Measurements from ENCODE around the gene DRICH1. TPM values are rescaled to one million over a fixed set of nuclear protein-coding genes. Genes with fewer than 3 reads are reported as not detected.
A peak's percentile ranks its signal among the peaks of the same experiment; 100 is the strongest.
"Not testable (repeated sequence)": the region's sequence is repeated elsewhere in the genome, so short reads cannot be mapped to it uniquely, and the experiment has no call there.

DRICH1 gene
- total RNA-seq, result under 1 TPM in 5 of 8 experiments, not detected in 3; 0.11 to 0.94 (median 0.36) TPM

- ATAC-seq (replicated peaks in 6 of 8), result no peak
- 20 to 56% methylated on average over 1 to 2 of the region's 2 CpGs; no CpG with 5 or more reads in 8 of the 10 experiments for WGBS, 10 experiments
- Histone ChIP-seq H3K4me1 (replicated peaks in 1 of 2) (no peaks in the 10 kb centered on the region), H3K4me3 (no peak within 1 kb of the TSS), H3K27ac (no peak within 1 kb of the TSS)
- in situ Hi-C loops (cut with MboI; ENCODE audit: low pct_unique_long_range_greater_than_20kb in 2 of 9, low sequenced_read_pairs in 9 of 9, unreplicated experiment in 9 of 9), result no loop called here
Measured at GRCh38 chr22:23632178-23632577, at the start of gene DRICH1. DRICH1 (minus strand) TSS chr22:23632321; CDS start chr22:23632023, 298 bp downstream.

- Histone ChIP-seq H3K27ac (no peak overlapping the region), H3K4me3 (no peak overlapping the region), H3K4me1 (replicated peaks in 1 of 2) (peaks cover 0 to 5% of the 10 kb centered on the region in 2 donors)
- WGBS, 10 experiments, result 100% methylated on average over 1 of the region's 5 CpGs; no CpG with 5 or more reads in 7 of the 10 experiments
- ATAC-seq (replicated peaks in 6 of 8), result no peak
- in situ Hi-C loops (cut with MboI; ENCODE audit: low pct_unique_long_range_greater_than_20kb in 2 of 9, low sequenced_read_pairs in 9 of 9, unreplicated experiment in 9 of 9), result no loop called here
Measured at GRCh38 chr22:23681026-23681809, 49.1 kb upstream of the DRICH1 start.

GRCh38 chr22:23678133-23678532 is 46.0 kb upstream of the DRICH1 start:
- 48 to 95% (median 80%) methylated on average over 2 to 4 of the region's 6 CpGs; no CpG with 5 or more reads in 5 of the 10 experiments for WGBS, 10 experiments
- no peak for ATAC-seq (replicated peaks in 6 of 8)
- H3K4me1 ChIP-seq (replicated peaks in 1 of 2), result peaks cover 0 to 5% of the 10 kb centered on the region in 2 donors
- in situ Hi-C loops (cut with MboI; ENCODE audit: low pct_unique_long_range_greater_than_20kb in 2 of 9, low sequenced_read_pairs in 9 of 9, unreplicated experiment in 9 of 9), result no loop called here
- H3K4me3 ChIP-seq, result no peak overlapping the region
- no peak overlapping the region for H3K27ac ChIP-seq

- in situ Hi-C loops (cut with MboI; ENCODE audit: low pct_unique_long_range_greater_than_20kb in 2 of 9, low sequenced_read_pairs in 9 of 9, unreplicated experiment in 9 of 9), result no loop called here
- H3K4me3 ChIP-seq, result no peak overlapping the region
- 50% methylated on average over 1 of the region's 6 CpGs; no CpG with 5 or more reads in 9 of the 10 experiments for WGBS, 10 experiments
- peaks cover 0 to 5% of the 10 kb centered on the region in 2 donors for H3K4me1 ChIP-seq (replicated peaks in 1 of 2)
- no peak overlapping the region for H3K27ac ChIP-seq
- peak in 1 of 8 experiments; percentile 30 for ATAC-seq (replicated peaks in 6 of 8)
Measured at GRCh38 chr22:23677701-23677995, 45.5 kb upstream of the DRICH1 start.

GRCh38 chr22:23676841-23677700 is 45.0 kb upstream of the DRICH1 start:
- in situ Hi-C loops (cut with MboI; ENCODE audit: low pct_unique_long_range_greater_than_20kb in 2 of 9, low sequenced_read_pairs in 9 of 9, unreplicated experiment in 9 of 9); H3K27ac ChIP-seq; H3K4me3 ChIP-seq; H3K4me1 ChIP-seq (replicated peaks in 1 of 2); ATAC-seq (replicated peaks in 6 of 8): not testable (repeated sequence)
- WGBS, 10 experiments, result 92 to 100% (median 100%) methylated on average over 1 to 2 of the region's 12 CpGs; no CpG with 5 or more reads in 5 of the 10 experiments

GRCh38 chr22:23675502-23676415 is 43.6 kb upstream of the DRICH1 start:
- ATAC-seq (replicated peaks in 6 of 8), result peak in 2 of 8 experiments; percentile 32 to 41
- H3K4me1 ChIP-seq (replicated peaks in 1 of 2), result peaks cover 0 to 5% of the 10 kb centered on the region in 2 donors
- H3K4me3 ChIP-seq, result no peak overlapping the region
- WGBS, 10 experiments, result 40 to 100% (median 80%) methylated on average over 1 to 3 of the region's 17 CpGs; no CpG with 5 or more reads in 5 of the 10 experiments
- in situ Hi-C loops (cut with MboI; ENCODE audit: low pct_unique_long_range_greater_than_20kb in 2 of 9, low sequenced_read_pairs in 9 of 9, unreplicated experiment in 9 of 9), result no loop called here
- H3K27ac ChIP-seq, result no peak overlapping the region

GRCh38 chr22:23674886-23675501 is 42.9 kb upstream of the DRICH1 start:
- in situ Hi-C loops (cut with MboI; ENCODE audit: low pct_unique_long_range_greater_than_20kb in 2 of 9, low sequenced_read_pairs in 9 of 9, unreplicated experiment in 9 of 9); ATAC-seq (replicated peaks in 6 of 8); H3K4me1 ChIP-seq (replicated peaks in 1 of 2); H3K27ac ChIP-seq; H3K4me3 ChIP-seq: not testable (repeated sequence)
- WGBS, 10 experiments, result 40 to 100% (median 96%) methylated on average over 1 to 4 of the region's 6 CpGs; no CpG with 5 or more reads in 7 of the 10 experiments

GRCh38 chr22:23673826-23674690 is 41.9 kb upstream of the DRICH1 start:
- in situ Hi-C loops (cut with MboI; ENCODE audit: low pct_unique_long_range_greater_than_20kb in 2 of 9, low sequenced_read_pairs in 9 of 9, unreplicated experiment in 9 of 9), result no loop called here

GRCh38 chr22:23673050-23673620 is 41.0 kb upstream of the DRICH1 start:
- Histone ChIP-seq H3K27ac (no peak overlapping the region), H3K4me3 (no peak overlapping the region), H3K4me1 (replicated peaks in 1 of 2) (no peaks in the 10 kb centered on the region)
- WGBS, 10 experiments, result 80% methylated on average over 2 of the region's 7 CpGs; no CpG with 5 or more reads in 8 of the 10 experiments
- no peak for ATAC-seq (replicated peaks in 6 of 8)
- in situ Hi-C loops (cut with MboI; ENCODE audit: low pct_unique_long_range_greater_than_20kb in 2 of 9, low sequenced_read_pairs in 9 of 9, unreplicated experiment in 9 of 9), result no loop called here

More at GRCh38 chr22:23673826-23674690, 41.9 kb upstream of the DRICH1 start:
- H3K4me3 ChIP-seq, result no peak overlapping the region
- no peaks in the 10 kb centered on the region for H3K4me1 ChIP-seq (replicated peaks in 1 of 2)
- ATAC-seq (replicated peaks in 6 of 8), result no peak
- no peak overlapping the region for H3K27ac ChIP-seq
- WGBS, 10 experiments, result 60 to 87% (median 69%) methylated on average over 1 to 9 of the region's 26 CpGs; no CpG with 5 or more reads in 4 of the 10 experiments

- WGBS, 10 experiments, result 88 to 100% (median 92%) methylated on average over 2 to 6 of the region's 8 CpGs; no CpG with 5 or more reads in 6 of the 10 experiments
- in situ Hi-C loops (cut with MboI; ENCODE audit: low pct_unique_long_range_greater_than_20kb in 2 of 9, low sequenced_read_pairs in 9 of 9, unreplicated experiment in 9 of 9); H3K27ac ChIP-seq; H3K4me1 ChIP-seq (replicated peaks in 1 of 2); ATAC-seq (replicated peaks in 6 of 8); H3K4me3 ChIP-seq: not testable (repeated sequence)
Measured at GRCh38 chr22:23672307-23673049, 40.4 kb upstream of the DRICH1 start.

GRCh38 chr22:23671387-23671786 is 39.3 kb upstream of the DRICH1 start:
- H3K4me1 ChIP-seq (replicated peaks in 1 of 2); H3K4me3 ChIP-seq; in situ Hi-C loops (cut with MboI; ENCODE audit: low pct_unique_long_range_greater_than_20kb in 2 of 9, low sequenced_read_pairs in 9 of 9, unreplicated experiment in 9 of 9); H3K27ac ChIP-seq: not testable (repeated sequence)
- no CpG with 5 or more reads among the region's 4 CpGs for WGBS, 10 experiments
- peak in 2 of 8 experiments; percentile 22 to 53 for ATAC-seq (replicated peaks in 6 of 8)
